Aorta (tissue), 5 donors: ENCODE measurements around the gene FRMD5. TPM values are rescaled to one million over a fixed set of nuclear protein-coding genes. Genes with fewer than 3 reads are reported as not detected.

Source experiments
- ATAC-seq: fragments of 200-7000 bp; cut with Tn5 transposase; one replicate; pipeline ENCODE4 v1.9.1; 2022; ENCODE audit warnings: moderate library complexity; ENCODE audit not compliant: low FRiP score
- DNase-seq, 2 donors: peaks; one replicate each; pipeline ENCODE4 v3.0.0-alpha.2; 2020
- H3K27ac ChIP-seq, 2 donors: one replicate each; pipeline ENCODE4 v1.5.1; 2013; ENCODE audit warnings: low read length in 2 of 2, mild to moderate bottlenecking in 2 of 2, moderate library complexity in 2 of 2, control low read depth in 1 of 2, inconsistent platforms in 1 of 2, low read depth in 1 of 2
- H3K27me3 ChIP-seq, 2 donors: one replicate each; pipeline ENCODE4 v1.6.1; 2013; ENCODE audit warnings: control low read depth in 1 of 2, low read length in 1 of 2, mild to moderate bottlenecking in 1 of 2, moderate library complexity in 1 of 2; ENCODE audit not compliant: insufficient read depth in 2 of 2, control insufficient read depth in 1 of 2
- H3K36me3 ChIP-seq, 2 donors: one replicate each; pipeline ENCODE4 v1.6.1; 2013; ENCODE audit warnings: control low read depth in 1 of 2, low read length in 1 of 2, mild to moderate bottlenecking in 1 of 2; ENCODE audit not compliant: insufficient read depth in 2 of 2, control insufficient read depth in 1 of 2
- H3K4me1 ChIP-seq, 2 donors: one replicate each; pipeline ENCODE4 v1.6.1; 2013; ENCODE audit warnings: low read length in 2 of 2, control low read depth in 1 of 2, mild to moderate bottlenecking in 1 of 2, moderate library complexity in 1 of 2; ENCODE audit not compliant: insufficient read depth in 2 of 2, control insufficient read depth in 1 of 2
- H3K4me3 ChIP-seq, 2 donors: one replicate each; pipeline ENCODE4 v1.5.1; 2013; ENCODE audit warnings: low read length in 2 of 2, control low read depth in 1 of 2, mild to moderate bottlenecking in 1 of 2
- H3K9me3 ChIP-seq: one replicate; pipeline ENCODE4 v1.6.1; 2013; ENCODE audit warnings: mild to moderate bottlenecking, low read length; ENCODE audit not compliant: control insufficient read depth
- WGBS, 2 donors: extraction: QIAGEN DNeasy Blood & Tissue Kit; methylation state at CpG; one replicate each; pipeline ENCODE4 v1.1.7; 2013; 5-methylcytosine and 5-hydroxymethylcytosine counted together
- intact Hi-C, 2 donors: fragments of 100-400 bp; cut with DNase I; formaldehyde crosslinking; loops; one replicate each; pipeline versions ENCODE4 v1.14.2 to v1.15.0; 2022
- polyA plus RNA-seq, 2 donors: library from polyadenylated mRNA; stranded (reverse); fragments of 200-250 nt; gene quantifications; one replicate each; pipeline ENCODE4 v1.2.3, GENCODE V29; 2013
- total RNA-seq, 2 donors: library from RNA; stranded (reverse); fragmentation: NEBNext Ultra II Directional; extraction: Animal tissue kit (Norgen Biotek cat#: 25700); gene quantifications; one replicate each; pipeline ENCODE4 v1.2.1, GENCODE V29; 2021
- donor health status: healthy with polysubstance abuse.
- donor health status: Bipolar disorder and iron deficiency.
- donor health status: DM: no; HTN: no; CAD: no.
- donor health status: DM: no; HTN: no; CAD: no.
- donor health status: DM: yes; HTN: yes; CAD: no.

The FRMD5 gene
- total and polyA plus RNA-seq, 4 donors, result 0.18 to 0.88 (median 0.58) TPM

DNA sequence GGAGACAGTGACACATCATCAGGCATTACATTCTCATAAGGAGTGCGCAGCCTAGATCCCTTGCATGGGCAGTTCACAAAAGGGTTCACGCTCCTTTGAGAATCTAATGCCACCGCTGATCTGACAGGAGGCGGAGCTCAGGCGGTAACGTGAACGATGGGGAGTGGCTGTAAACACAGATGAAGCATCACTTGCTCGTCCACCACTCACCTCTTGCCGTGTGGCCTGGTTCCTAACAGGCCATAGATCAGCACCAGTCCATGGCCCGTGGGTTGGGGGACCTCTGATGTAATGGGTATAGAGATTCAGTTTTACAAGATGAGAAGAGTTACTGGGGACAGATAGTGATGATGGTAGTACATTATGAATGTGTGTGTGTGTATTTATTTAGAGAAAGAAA lies 63.0 kb downstream of the FRMD5 start:
- 85 to 91% methylated on average over 10 of the region's 10 CpGs for WGBS, 2 donors
- H3K27ac ChIP-seq, result no peak overlapping the region
- no peaks in the 10 kb centered on the region for H3K9me3 ChIP-seq
- H3K4me3 ChIP-seq, result no peak overlapping the region
- ATAC-seq (no peak), DNase-seq (no peak)
- H3K27me3 ChIP-seq, result no peaks in the 10 kb centered on the region
- no peaks in the 10 kb centered on the region for H3K36me3 ChIP-seq
- no peaks in the 10 kb centered on the region for H3K4me1 ChIP-seq
- intact Hi-C loops, result loop anchor here in 1 of 2 donors (10.0 kb wide), 1 partner anchor 227 kb away; no protein-coding TSS in a partner anchor

DNA sequence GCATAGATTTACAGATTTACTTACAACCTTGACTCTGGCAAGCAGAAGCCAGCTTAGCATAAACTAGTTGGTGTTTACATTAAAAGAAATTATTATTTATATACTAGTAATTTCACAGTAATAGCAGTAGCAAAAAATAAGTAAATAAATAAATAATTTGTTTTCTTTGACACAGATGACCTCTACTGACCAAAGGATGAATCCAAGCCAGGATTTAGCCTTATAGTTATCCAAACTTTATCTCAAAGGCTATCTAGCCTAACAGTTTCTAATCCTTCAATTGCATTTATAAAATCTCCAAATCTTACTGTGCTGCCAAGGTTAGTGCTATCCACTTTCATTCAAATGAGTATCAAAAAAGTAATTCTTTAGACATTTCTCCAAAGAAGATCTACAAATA lies 64.3 kb downstream of the FRMD5 start:
- H3K36me3 ChIP-seq, result no peaks in the 10 kb centered on the region
- no peak overlapping the region for H3K27ac ChIP-seq
- H3K9me3 ChIP-seq, result no peaks in the 10 kb centered on the region
- ATAC-seq (no peak), DNase-seq (no peak)
- intact Hi-C loops, result loop anchor here in 1 of 2 donors (10.0 kb wide), 1 partner anchor 226 kb away; no protein-coding TSS in a partner anchor
- H3K4me1 ChIP-seq, result no peaks in the 10 kb centered on the region
- H3K4me3 ChIP-seq, result no peak overlapping the region
- no peaks in the 10 kb centered on the region for H3K27me3 ChIP-seq

DNA sequence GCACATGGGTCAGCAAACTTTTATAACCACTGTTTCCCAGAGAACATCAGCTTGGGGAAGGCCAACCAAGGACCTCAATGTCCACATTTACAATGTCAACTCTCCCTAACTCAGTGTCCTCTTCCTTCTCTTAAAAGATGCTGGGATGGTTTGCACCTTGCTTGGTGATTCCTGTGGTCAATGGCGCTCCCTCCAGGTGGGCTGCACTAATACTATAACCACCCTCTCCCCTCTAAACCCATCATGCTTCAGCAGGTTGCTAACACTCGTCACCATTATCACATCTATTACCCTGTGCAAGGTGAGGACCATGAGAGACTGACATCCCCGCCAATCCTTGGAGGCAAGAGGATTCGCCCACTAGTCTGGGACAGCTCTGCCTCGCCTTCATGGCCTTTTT lies 65.2 kb downstream of the FRMD5 start:
- intact Hi-C loops, result loop anchor here in 1 of 2 donors (10.0 kb wide), 1 partner anchor 225 kb away; no protein-coding TSS in a partner anchor
- H3K9me3 ChIP-seq, result no peaks in the 10 kb centered on the region
- H3K27ac ChIP-seq, result no peak overlapping the region
- no peaks in the 10 kb centered on the region for H3K27me3 ChIP-seq
- no peak overlapping the region for H3K4me3 ChIP-seq
- DNase-seq (no peak), ATAC-seq (no peak)
- H3K4me1 ChIP-seq, result no peaks in the 10 kb centered on the region
- 75 to 88% methylated on average over 5 of the region's 5 CpGs for WGBS, 2 donors
- H3K36me3 ChIP-seq, result no peaks in the 10 kb centered on the region

DNA sequence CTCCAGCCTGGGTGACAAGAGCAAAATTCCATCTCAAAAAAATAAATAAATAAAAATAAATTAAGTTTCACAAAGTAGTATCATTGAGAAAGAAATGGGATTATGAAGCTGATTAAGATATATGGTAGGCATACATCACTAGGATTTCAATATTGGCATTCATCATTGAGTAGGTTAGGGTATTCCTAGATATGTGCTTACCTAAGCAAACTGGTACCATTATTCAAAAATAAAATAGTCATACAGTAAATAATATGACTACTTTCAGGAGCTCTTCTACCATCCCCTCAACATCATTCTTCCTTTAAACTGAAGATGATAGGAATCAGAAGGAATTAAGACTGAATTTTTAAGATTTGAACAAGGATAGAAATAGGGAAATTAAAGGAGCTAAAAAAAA lies 66.6 kb downstream of the FRMD5 start:
- intact Hi-C loops, result no loop called here
- no peaks in the 10 kb centered on the region for H3K4me1 ChIP-seq
- no peaks in the 10 kb centered on the region for H3K9me3 ChIP-seq
- H3K4me3 ChIP-seq, result no peak overlapping the region
- H3K27me3 ChIP-seq, result no peaks in the 10 kb centered on the region
- no peak for ATAC-seq
- H3K27ac ChIP-seq, result no peak overlapping the region
- H3K36me3 ChIP-seq, result no peaks in the 10 kb centered on the region
- DNase-seq, result no peak

GRCh38 chr15:44125879-44126278 lies 69.2 kb downstream of the FRMD5 start:
- 89 to 90% methylated on average over 2 of the region's 2 CpGs for WGBS, 2 donors
- no peaks in the 10 kb centered on the region for H3K9me3 ChIP-seq
- no peaks in the 10 kb centered on the region for H3K36me3 ChIP-seq
- ATAC-seq (no peak), DNase-seq (no peak)
- no peaks in the 10 kb centered on the region for H3K4me1 ChIP-seq
- H3K4me3 ChIP-seq, result no peak overlapping the region
- no peak overlapping the region for H3K27ac ChIP-seq
- intact Hi-C loops, result no loop called here
- H3K27me3 ChIP-seq, result no peaks in the 10 kb centered on the region

- Histone ChIP-seq H3K4me1 (peaks cover 2 to 3% of the 10 kb centered on the region in 2 donors), H3K4me3 (no peak overlapping the region), H3K27ac (no peak overlapping the region), H3K9me3 (no peaks in the 10 kb centered on the region), H3K27me3 (no peaks in the 10 kb centered on the region), H3K36me3 (no peaks in the 10 kb centered on the region)
- DNase-seq (no peak), ATAC-seq (peak; percentile 67)
- intact Hi-C loops, result no loop called here
Observed at GRCh38 chr15:44102675-44103254, 92.3 kb downstream of the FRMD5 start.

- H3K9me3 ChIP-seq, result no peaks in the 10 kb centered on the region
- no peaks in the 10 kb centered on the region for H3K27me3 ChIP-seq
- no peak for ATAC-seq
- 82 to 88% methylated on average over 1 of the region's 1 CpG for WGBS, 2 donors
- intact Hi-C loops, result no loop called here
- no peak overlapping the region for H3K27ac ChIP-seq
- no peak for DNase-seq
- H3K36me3 ChIP-seq, result no peaks in the 10 kb centered on the region
- H3K4me1 ChIP-seq, result peaks cover 2 to 3% of the 10 kb centered on the region in 2 donors
- no peak overlapping the region for H3K4me3 ChIP-seq
Observed at GRCh38 chr15:44101944-44102343, 93.1 kb downstream of the FRMD5 start.

DNA sequence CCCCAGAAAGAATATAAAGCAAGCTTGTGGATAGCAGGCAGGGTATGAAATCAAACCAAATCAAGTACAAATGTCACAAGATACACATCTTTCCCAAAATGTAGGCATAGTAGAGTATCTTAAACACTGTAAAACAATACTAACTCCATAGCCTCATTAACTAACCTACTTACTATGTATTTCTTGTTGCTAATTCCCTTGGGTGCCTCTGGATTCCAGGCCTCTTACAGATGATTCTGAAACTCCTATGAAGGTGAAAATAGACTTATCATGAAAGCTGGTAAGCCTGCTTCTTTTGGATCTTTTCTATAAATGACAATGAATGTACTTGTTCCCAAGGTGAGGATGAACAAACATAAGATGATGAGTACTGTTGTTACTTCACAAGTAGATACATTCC lies 93.8 kb downstream of the FRMD5 start:
- no peak for ATAC-seq
- no peak for DNase-seq
- Histone ChIP-seq H3K4me1 (peaks cover 2 to 3% of the 10 kb centered on the region in 2 donors), H3K27me3 (no peaks in the 10 kb centered on the region), H3K36me3 (no peaks in the 10 kb centered on the region), H3K9me3 (no peaks in the 10 kb centered on the region), H3K27ac (no peak overlapping the region), H3K4me3 (no peak overlapping the region)
- intact Hi-C loops, result no loop called here

- 8 to 11% methylated on average over 1 of the region's 1 CpG for WGBS, 2 donors
Observed at GRCh38 chr15:44099671-44100070, 95.4 kb downstream of the FRMD5 start.

More at GRCh38 chr15:44099671-44100070, 95.4 kb downstream of the FRMD5 start:
- DNase-seq (no peak), ATAC-seq (peak; percentile 49)
- Histone ChIP-seq H3K27me3 (no peaks in the 10 kb centered on the region), H3K4me3 (no peak overlapping the region), H3K27ac (no peak overlapping the region), H3K9me3 (no peaks in the 10 kb centered on the region), H3K4me1 (peaks cover 2 to 3% of the 10 kb centered on the region in 2 donors), H3K36me3 (no peaks in the 10 kb centered on the region)
- intact Hi-C loops, result no loop called here
